ENCODE results near the gene SLC4A1AP. TPM values are rescaled to one million over a fixed set of nuclear protein-coding genes. Genes with fewer than 3 reads are reported as not detected.

Gene SLC4A1AP
- total RNA-seq, 1 donor from 2014 or later = 23.8 TPM

DNA sequence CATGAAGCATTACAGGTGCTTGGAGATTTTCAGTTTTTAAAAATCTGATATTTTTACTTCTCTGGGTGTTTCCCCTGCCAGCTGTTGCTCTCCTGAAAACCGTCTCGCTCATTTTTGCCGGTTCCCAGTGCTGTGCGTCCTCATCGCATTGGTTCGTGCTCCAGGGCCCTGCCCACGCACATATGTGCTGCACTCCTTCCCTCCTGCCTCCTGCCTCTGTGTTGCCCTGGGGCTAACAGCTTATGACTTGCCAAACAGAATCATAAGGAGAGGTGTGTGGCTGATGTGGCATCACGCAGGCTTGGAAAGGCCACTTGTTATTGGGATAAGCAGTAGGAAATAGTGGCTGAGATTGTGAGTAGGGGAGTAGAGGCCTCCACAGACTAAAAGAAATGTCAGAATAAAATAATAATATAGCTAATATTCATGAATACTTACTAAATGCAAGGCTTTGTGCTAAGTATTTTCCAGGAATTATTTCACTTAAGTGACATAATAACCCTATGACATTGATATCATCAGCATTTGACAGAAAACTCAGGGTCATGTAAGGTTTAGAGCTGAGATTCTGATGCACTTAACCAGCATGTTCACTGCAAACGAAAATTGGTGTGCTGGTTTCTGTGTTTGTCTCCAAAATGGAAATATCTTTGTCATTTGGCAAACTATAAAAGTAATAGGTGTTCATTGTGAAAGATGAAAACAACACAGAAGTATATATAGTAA, 53.5 kb downstream of the SLC4A1AP start:
- intact Hi-C loops (cut with micrococcal nuclease) = no loop called here

DNA sequence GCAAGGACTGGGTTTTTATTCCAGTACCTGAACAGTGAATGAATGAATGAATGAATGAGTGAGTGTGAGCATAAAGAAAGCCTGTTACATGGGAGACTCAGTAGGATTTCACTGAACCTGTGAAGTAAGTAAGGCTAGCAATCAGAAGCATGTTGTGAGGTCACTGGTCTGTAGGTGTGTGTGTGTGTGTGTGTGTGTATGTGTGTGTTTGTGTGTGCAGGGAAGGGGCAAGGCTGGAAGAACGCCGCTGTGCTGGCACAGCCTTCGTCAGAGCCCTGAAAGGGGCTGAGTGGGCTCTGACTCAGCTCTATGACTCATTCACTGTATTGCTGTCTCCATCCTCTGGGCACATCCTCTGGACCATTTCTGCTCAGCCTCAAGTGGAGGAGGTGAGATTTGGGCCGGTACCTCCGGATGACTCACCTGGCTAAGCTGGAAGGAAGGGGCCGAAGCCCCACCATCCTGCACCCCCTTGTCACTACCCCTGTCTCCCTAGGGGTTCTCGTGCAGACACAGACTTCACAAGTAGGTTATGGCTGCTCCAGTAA, 56.4 kb downstream of the SLC4A1AP start:
- intact Hi-C loops (cut with micrococcal nuclease) = no loop called here

GRCh38 chr2:27721335-27721734, 57.6 kb downstream of the SLC4A1AP start:
- intact Hi-C loops (cut with micrococcal nuclease) = no loop called here

DNA sequence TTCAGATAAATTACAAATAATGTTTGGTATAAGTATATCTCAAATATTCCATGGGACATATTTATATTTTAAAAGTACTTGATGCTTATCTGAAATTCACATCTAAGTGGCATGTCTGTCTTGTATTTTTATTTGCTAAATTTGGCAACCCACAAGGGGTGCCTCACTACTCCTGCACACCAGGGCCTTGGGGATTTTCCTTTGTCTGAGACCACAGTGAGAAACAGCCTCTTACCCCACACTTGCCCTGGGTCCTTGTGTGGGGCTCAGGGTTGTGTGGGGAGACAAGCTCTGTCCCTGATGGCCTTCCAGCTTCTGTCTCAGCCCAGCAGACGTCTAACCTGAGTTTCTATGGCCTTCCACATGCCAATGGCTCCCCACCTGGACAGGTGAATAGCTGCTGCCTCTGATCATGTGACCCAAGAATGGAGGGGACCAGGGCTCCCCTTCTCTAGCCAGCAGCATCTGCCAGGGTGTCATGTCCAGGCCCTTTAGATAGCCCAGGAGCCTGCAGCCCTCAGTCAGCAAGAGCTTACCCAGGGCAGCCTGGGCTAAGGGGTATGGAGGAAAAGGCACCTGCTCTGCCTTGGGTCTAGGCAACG, 58.3 kb downstream of the SLC4A1AP start:
- intact Hi-C loops (cut with micrococcal nuclease) = no loop called here

DNA sequence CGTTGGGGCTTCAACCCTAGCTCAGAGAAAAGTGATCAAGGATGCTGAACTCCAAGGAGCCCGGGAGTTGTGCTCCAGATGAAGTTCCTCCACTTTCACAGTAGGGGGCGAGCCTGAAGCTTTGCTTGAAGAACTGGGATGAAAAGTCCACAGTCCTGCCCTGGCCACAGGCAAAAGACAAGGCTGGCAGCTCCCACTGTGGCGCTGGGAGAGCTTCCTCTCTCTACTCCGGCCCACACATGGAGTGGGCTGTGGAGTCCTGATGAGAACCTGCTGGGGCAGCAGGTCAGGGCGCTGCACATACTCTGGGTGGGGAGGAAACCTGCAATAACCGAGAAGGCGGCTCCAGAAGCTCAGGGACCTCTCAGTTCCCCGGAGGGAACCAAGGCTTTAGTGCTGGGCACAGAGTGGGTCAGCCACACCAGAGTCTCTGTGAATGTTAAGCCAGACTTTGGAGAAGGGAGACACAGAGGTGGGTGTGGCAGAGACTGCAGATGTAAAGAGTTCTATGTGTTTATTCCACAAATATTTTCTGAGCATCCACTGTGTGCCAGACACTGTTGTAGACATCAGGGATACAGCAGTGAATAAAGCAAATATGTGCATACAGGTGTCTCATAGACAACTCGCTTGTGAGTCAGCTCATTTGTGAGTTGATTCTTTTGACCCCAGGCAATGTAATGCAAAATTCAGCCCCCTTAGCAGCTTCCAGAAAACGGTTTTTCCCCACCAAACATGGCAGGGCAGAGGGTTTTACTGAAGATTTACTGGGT, 59.9 kb downstream of the SLC4A1AP start:
- intact Hi-C loops (cut with micrococcal nuclease) = no loop called here

- intact Hi-C loops (cut with micrococcal nuclease) = no loop called here
These were observed 60.5 kb downstream of the SLC4A1AP start for GRCh38 chr2:27724191-27724590.

- intact Hi-C loops (cut with micrococcal nuclease) = no loop called here
These were observed 61.4 kb downstream of the SLC4A1AP start for GRCh38 chr2:27724905-27725701.

GRCh38 chr2:27727257-27727656, 63.6 kb downstream of the SLC4A1AP start:
- intact Hi-C loops (cut with micrococcal nuclease) = no loop called here

GRCh38 chr2:27728081-27728858, 64.6 kb downstream of the SLC4A1AP start:
- intact Hi-C loops (cut with micrococcal nuclease) = no loop called here

DNA sequence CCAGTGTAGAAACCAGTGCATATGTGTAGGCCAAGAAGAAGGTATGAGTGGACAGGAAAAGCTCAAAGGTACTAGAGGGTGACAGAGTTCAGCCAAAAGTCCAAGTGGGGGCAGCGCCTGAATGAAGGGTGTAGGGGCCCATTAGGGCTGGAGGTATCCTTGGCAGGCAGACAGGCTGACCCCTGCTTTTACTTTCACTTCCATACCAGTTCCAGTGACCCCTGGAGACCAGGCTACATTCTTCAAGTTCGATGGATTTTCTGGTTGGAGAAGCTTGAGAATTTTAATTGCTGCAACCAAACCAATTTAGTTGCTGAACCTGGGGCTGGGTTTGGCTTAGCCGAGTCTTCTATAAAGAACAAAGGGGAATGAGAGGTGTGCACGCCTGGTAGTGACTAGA, 65.5 kb downstream of the SLC4A1AP start:
- intact Hi-C loops (cut with micrococcal nuclease) = no loop called here

- intact Hi-C loops (cut with micrococcal nuclease) = no loop called here
These were observed 65.9 kb downstream of the SLC4A1AP start for GRCh38 chr2:27729614-27730013.

- intact Hi-C loops (cut with micrococcal nuclease) = no loop called here
These were observed 66.6 kb downstream of the SLC4A1AP start for GRCh38 chr2:27730261-27730662.

DNA sequence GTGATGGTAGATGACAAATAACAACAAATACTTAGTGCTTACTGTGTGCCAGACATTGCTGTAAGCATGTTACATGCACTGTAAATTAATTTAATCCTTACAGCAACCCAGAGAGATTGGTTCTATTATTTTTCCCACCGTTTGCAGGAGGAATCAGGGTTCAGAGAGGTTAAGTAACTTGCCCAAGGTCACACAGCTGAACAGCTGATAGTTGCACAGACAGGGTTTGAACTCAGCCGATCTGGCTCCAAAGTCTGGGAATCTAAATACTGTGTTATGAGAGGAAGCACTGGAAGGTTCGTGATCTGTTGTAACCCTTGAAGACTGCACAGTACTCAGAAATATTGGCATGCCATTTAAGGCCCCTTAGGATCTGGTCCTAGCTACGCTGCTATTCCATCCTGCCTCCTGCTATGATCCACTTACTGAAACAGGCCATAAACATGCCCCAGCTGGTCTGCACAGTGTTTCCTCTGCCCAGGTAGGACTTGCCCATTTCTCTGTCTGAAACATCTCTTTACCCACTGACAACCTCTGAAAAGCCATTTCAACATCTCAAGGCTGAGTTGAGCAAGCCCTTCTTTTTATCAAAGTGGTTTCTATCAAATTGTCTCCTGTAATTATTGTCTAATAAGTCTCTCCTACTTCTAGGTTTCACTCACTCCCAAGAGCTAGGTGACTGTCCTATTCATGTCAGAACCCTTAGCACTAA, 67.4 kb downstream of the SLC4A1AP start:
- intact Hi-C loops (cut with micrococcal nuclease) = no loop called here

GRCh38 chr2:27734305-27734704, 70.6 kb downstream of the SLC4A1AP start:
- intact Hi-C loops (cut with micrococcal nuclease) = no loop called here

DNA sequence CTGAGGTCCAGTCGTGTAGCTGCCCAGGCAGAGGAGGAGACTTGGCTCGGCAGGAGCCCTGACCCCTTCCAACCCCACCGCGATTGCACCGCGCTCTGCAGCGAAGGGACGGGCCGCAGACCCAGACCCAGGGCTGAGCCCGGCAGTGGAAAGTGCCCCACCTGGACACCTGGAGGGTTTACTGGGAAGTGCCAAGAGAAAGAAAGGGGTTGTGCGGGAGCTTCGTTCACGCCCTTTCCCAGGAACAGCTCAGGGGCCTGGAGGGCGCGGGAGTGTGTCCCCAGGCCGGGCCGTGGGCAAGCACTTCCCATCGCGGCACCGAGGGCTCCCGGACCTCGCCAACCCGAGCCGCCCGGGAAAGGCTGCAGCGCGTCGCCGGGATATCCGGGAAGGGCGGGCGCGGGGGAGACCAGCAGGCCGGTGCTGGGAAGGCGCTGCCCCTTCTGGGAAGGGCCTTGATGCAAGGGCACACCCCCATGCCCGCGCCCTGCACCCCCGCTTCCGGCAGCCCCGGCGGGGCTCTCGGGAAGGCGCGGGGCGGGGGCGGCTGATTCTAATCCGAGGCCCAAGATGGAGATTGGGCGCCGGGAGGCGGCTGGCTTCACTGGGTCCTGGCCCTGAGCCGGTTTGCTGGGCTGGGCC, 71.7 kb downstream of the SLC4A1AP start:
- intact Hi-C loops (cut with micrococcal nuclease) = no loop called here

DNA sequence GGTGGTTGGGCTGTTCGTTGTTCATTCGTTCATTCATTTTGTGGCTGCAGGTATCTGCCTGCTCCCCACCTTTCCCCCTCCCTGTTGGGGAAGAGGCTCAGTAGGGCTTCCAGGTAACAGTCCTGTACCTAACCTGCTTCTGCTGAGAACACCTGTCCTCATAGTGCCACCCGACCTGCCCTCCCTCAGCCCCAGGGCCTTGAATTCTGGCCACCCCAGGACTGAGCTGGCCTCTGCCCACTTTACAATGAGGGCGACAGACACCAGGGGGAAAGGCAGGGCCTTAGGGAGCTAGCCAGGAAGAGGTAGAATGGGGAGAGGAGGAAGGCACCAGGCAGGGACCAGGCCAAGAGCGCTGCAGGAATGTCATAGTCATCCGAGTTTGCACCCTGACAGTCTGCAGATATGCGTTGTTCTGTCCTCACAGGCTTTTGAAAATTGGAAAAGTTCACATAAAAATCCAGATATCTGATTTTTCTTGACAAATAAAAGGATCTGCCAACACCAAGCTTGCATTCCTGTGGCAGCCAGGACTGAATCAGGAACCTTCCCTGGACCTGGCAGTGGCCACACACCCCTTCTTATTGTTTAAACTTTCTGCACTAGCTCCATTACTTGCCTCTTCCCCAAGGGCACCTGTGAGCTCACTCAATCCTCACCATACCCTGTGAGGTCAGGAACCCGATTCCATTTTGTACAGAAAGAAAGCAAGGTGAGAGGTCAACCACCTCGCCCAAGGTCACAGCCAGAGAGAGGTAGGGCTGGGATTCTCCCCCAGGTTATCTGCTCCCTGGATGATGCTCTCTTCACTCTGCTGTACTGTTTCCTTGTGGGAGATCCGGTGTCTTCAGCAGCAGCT, 72.6 kb downstream of the SLC4A1AP start:
- intact Hi-C loops (cut with micrococcal nuclease) = no loop called here

GRCh38 chr2:27736890-27737204, 73.2 kb downstream of the SLC4A1AP start:
- intact Hi-C loops (cut with micrococcal nuclease) = no loop called here

- intact Hi-C loops (cut with micrococcal nuclease) = no loop called here
These were observed 74.1 kb downstream of the SLC4A1AP start for GRCh38 chr2:27737676-27738348.

All from T-helper 2 cell treated with Interferon-gamma antibody and Interleukin-4, amounts not matched to agents 100 ng/mL and 5 ng/mL, for 36 hours (primary cell).